Large intestine (tissue), 3 donors: ENCODE data around the gene ZNF132. TPM values are rescaled to one million over a fixed set of nuclear protein-coding genes. Genes with fewer than 3 reads are reported as not detected.

Experiments
- DNase-seq, 2 donors: peaks; one replicate each; pipeline versions ENCODE4 v3.0.0 to v3.0.0-alpha.2; 2013
- H3K27ac ChIP-seq: one replicate; pipeline ENCODE4 v1.5.1; 2013; ENCODE audit warnings: low read length
- H3K27me3 ChIP-seq: 2 replicates; pipeline ENCODE4 v1.6.1; 2013; ENCODE audit warnings: low read length; ENCODE audit not compliant: control insufficient read depth, insufficient read depth
- H3K36me3 ChIP-seq: 2 replicates; pipeline ENCODE4 v1.6.1; 2013; ENCODE audit warnings: low read length; ENCODE audit not compliant: control insufficient read depth, insufficient read depth
- H3K4me1 ChIP-seq: one replicate; pipeline ENCODE4 v1.6.1; 2013; ENCODE audit warnings: low read length; ENCODE audit not compliant: control insufficient read depth, insufficient read depth
- H3K4me3 ChIP-seq: one replicate; pipeline ENCODE4 v1.5.1; 2013; ENCODE audit warnings: low read length
- H3K9me3 ChIP-seq: one replicate; pipeline ENCODE4 v1.6.1; 2013; ENCODE audit warnings: mild to moderate bottlenecking, low read depth, low read length, moderate library complexity; ENCODE audit not compliant: control insufficient read depth
- WGBS: methylation state at CpG from one replicate; pipeline ENCODE4 v1.1.5; 2013; ENCODE audit warnings: low lambda C conversion rate; ENCODE audit not compliant: insufficient coverage; 5-methylcytosine and 5-hydroxymethylcytosine counted together
- polyA plus RNA-seq: library from polyadenylated mRNA; unstranded; fragments of 120-200 nt; gene quantifications from one replicate; pipeline ENCODE4 v1.2.1, GENCODE V29; 2013

The ZNF132 gene
- polyA plus RNA-seq, 1 donor: 8.0 TPM

DNA sequence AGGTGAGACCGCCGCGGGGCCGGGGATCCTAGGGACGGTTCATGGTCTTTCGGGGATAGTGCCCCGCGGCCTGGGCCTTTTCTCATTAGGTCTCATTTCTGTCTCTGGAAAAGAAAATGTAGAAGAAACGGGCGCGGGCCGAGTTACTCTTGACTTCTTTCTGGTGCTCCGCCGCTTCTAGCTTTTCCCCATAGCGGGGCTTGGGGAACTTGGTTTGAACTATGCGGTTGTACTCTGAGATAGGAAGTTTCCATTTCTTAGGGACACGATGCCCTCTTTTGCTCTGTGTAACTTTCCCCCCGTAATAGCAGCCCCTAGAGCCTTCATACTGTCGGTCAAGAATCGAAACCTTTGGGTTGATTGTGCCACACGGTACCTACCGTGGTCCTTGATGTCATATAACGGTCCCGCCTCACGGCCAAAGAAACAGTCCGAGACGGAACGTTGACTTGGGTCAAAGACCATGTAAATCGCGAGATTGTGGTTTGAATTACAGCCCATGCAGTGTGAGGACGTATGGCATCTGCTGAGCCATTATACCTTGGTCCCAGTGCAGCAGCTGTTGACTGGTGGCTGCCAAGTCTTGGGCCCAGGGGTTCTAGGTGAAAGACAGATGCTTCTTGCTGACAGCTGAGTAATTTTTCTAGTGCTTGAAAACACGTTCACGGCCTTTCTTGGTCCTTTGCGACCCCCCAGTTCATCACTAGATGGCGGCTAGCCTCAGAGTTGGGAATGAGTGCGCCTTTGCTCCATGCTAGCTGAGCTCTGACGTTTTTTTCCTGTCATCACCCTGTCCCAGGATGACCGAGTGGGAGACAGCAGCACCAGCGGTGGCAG is 52.4 kb downstream of the ZNF132 start:
- Histone ChIP-seq H3K27me3 (no peaks in the 10 kb centered on the region), H3K4me3 (peak overlapping the region; percentile 64), H3K4me1 (peaks cover 21% of the 10 kb centered on the region), H3K36me3 (peaks cover 28% of the 10 kb centered on the region), H3K27ac (peak overlapping the region; percentile 94), H3K9me3 (no peaks in the 10 kb centered on the region)
- 4% methylated on average over 4 of the region's 39 CpGs for WGBS
- no peak for DNase-seq

DNA sequence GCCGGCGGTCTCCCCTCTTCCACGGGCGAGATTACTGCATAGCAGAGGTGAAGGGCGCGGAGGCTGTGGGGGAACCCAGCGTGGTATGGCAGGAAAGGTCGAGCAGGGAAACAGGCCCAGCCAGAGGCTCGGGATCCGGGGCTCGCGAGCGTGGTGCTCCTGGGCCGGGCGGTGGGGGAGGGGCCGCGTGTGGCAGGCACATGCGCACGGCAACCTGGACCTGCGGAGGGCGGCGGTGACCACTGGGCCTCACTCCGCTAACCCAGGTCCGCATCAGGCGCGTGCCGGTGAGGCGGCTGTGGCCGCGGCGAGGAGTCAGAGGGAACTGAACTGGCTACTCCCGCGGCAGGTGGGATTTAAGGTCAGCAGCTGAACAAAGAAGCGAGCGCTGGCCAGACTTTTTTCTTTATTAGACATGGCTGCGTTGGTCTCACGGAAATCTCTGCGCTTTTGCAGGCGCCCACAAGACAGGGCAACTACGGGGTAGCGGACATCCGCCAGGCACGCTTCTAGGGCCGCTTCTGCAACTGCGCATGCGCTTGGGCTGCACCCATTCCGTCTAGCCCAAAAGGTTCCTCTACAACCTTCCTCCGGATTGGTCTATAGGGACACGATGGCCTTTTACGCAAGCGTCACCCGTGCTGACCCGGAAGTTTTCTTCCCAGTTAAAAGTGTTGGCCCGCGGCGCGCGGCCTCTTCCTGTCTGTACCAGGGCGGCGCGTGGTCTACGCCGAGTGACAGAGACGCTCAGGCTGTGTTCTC is 53.2 kb downstream of the ZNF132 start, which contains the start of gene RPS5:
Gene RPS5, plus strand, starts transcription at position 694 of the 762 bp plus-strand sequence. CDS start 869 bp downstream, outside the sequence.
- H3K4me1 ChIP-seq: peaks cover 26% of the 10 kb centered on the region

DNA sequence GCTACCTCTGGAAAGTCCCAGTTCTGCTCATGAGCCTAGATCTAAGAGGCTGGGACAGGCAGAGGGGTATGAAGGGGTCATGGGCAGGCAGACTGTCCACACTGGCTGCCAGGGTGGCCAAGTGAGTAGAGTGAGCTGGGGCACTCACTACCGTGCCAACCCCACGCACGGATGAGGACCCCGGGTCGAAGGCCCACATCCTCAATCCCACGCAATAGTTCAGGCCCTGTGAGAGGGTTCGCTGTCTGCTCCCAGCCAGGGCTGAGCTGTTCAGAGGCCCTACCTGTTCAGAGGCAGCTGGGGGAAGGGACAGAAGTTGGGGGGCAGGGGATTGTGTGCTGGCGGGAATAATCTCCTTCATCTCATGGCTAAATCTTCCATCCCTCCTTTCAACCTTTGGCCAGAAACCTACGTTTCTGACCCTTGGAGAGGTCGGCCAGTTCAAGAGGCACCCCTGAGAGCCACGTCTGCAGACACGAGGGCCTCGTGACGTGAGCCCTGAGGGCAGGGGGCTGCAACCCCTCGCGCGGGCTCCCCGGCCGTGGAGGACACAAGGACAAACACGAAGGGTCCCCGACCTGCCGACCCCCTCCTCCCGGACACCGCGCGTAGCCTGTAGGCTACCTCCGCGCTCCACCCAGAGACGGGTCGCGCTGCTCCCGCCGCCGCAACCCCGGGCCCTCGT is 53.9 kb downstream of the ZNF132 start:
- H3K27me3 ChIP-seq: no peaks in the 10 kb centered on the region
- peak overlapping the region; percentile 64 for H3K4me3 ChIP-seq
- H3K4me1 ChIP-seq: peaks cover 26% of the 10 kb centered on the region
- DNase-seq: peak in 1 of 2 donors; percentile 64
- WGBS: no CpG with 5 or more reads among the region's 36 CpGs
- peaks cover 13% of the 10 kb centered on the region for H3K36me3 ChIP-seq
- H3K27ac ChIP-seq: peak overlapping the region; percentile 94
- H3K9me3 ChIP-seq: no peaks in the 10 kb centered on the region

More for the DNA sequence above, 53.2 kb downstream of the ZNF132 start, which contains the start of gene RPS5:
- Histone ChIP-seq H3K27me3 (no peaks in the 10 kb centered on the region), H3K36me3 (peaks cover 21% of the 10 kb centered on the region), H3K9me3 (no peaks in the 10 kb centered on the region), H3K4me3 (peak within 1 kb of the TSS; percentile 64), H3K27ac (peak within 1 kb of the TSS; percentile 94)
- DNase-seq: peak; percentile 98 to 99
- no CpG with 5 or more reads among the region's 64 CpGs for WGBS

DNA sequence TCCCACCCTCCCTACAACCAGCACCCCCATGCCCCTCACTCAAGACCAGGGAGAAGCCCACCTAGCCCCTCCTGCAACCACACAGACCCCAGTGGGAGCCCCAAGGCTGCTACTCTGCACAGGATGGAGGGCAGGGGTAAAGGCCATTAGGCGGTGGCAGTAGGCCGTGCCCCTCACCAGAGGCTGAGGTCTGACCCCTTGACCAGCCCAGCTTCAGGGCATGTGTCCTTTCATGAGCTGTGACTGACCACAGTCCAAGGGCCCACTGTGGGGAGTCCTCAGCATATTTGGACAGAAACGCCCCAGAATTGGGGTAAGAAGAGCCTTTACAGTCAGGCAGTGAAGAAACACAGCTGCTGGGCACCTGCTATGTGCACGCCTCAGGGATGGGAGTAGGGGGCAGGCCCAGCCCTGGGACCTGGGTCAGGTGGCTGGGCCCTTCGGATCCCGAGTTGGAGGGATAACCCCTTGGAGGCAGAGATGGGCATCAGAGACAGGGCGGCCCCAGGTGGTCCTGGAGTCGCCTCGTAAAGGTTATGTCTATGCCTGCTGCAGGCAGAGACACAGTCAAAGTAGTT is 54.6 kb downstream of the ZNF132 start:
- no peak for DNase-seq
- H3K9me3 ChIP-seq: no peaks in the 10 kb centered on the region
- H3K4me3 ChIP-seq: peak overlapping the region; percentile 64
- peaks cover 26% of the 10 kb centered on the region for H3K4me1 ChIP-seq
- no CpG with 5 or more reads among the region's 9 CpGs for WGBS
- peaks cover 7% of the 10 kb centered on the region for H3K36me3 ChIP-seq
- H3K27ac ChIP-seq: peak overlapping the region; percentile 94
- no peaks in the 10 kb centered on the region for H3K27me3 ChIP-seq

DNA sequence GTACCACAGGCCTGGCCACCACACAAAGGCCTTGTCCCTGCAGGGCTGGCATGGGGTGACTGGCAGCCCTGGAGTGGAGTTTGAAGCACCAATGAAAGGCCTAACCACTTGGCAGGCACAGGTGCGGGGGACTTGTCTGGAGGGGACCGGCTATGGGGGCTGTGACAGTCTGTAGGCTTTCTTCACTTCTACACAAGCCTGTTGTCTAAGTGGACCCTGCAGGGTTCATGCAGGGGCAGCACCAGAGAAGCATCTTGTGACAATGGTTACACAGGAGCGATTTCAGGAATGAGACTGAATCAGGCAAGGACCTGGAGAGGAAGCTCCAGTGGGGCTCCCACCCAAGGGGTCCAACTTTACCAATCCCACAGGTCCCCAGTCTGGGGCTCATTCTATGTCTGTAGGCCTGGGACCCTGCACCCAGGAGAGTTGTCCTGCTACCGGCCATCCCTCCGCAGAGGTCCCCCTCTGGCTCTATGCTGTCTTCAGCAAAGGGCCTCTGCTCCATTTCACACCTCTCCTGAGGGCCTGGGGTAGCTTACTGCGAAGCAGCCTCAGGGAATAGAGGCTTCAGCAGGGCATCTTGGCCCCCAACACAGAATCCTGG is 56.9 kb downstream of the ZNF132 start:
- WGBS: no CpG with 5 or more reads among the region's 6 CpGs
- no peaks in the 10 kb centered on the region for H3K36me3 ChIP-seq
- no peak for DNase-seq

More for the DNA sequence above, 56.9 kb downstream of the ZNF132 start:
- no peaks in the 10 kb centered on the region for H3K27me3 ChIP-seq
- H3K27ac ChIP-seq: no peak overlapping the region
- peaks cover 34% of the 10 kb centered on the region for H3K4me1 ChIP-seq
- H3K9me3 ChIP-seq: no peaks in the 10 kb centered on the region
- no peak overlapping the region for H3K4me3 ChIP-seq

Other genes with a start within 250 kb of the ZNF132 start
- 33.8 TPM for gene ZNF544, start 211.2 kb downstream of the ZNF132 start, polyA plus RNA-seq
- gene ZNF8, start 161.2 kb downstream of the ZNF132 start, polyA plus RNA-seq: 5.1 TPM
- 59.3 TPM for gene ERVK3-1, start 134.8 kb downstream of the ZNF132 start, polyA plus RNA-seq
- 3.2 TPM for gene ZSCAN22, start 113.2 kb downstream of the ZNF132 start, polyA plus RNA-seq
- 1.8 TPM for gene A1BG, start 86.7 kb downstream of the ZNF132 start, polyA plus RNA-seq
- gene ZNF497, start 77.4 kb downstream of the ZNF132 start, polyA plus RNA-seq: 2.1 TPM
- 4.3 TPM for gene ZNF837, start 59.1 kb downstream of the ZNF132 start, polyA plus RNA-seq
- 1,486 TPM for gene RPS5, start 52.9 kb downstream of the ZNF132 start, polyA plus RNA-seq
- gene RNF225, start 44.5 kb downstream of the ZNF132 start, polyA plus RNA-seq: not detected
- gene ZNF584, start 31.5 kb downstream of the ZNF132 start, polyA plus RNA-seq: 7.1 TPM
- 5.2 TPM for gene ZNF324B, start 11.5 kb upstream of the ZNF132 start, polyA plus RNA-seq
- 6.0 TPM for gene ZNF324, start 26.9 kb upstream of the ZNF132 start, polyA plus RNA-seq
- 10.3 TPM for gene ZNF446, start 36.2 kb upstream of the ZNF132 start, polyA plus RNA-seq
- 8.5 TPM for gene SLC27A5, start 71.8 kb upstream of the ZNF132 start, polyA plus RNA-seq
- 11.1 TPM for gene ZBTB45, start 79.7 kb upstream of the ZNF132 start, polyA plus RNA-seq
- gene TRIM28, start 103.9 kb upstream of the ZNF132 start, polyA plus RNA-seq: 345 TPM
- gene CHMP2A, start 115.0 kb upstream of the ZNF132 start, polyA plus RNA-seq: 120 TPM
- 56.0 TPM for gene UBE2M, start 118.5 kb upstream of the ZNF132 start, polyA plus RNA-seq
- gene MZF1, start 133.2 kb upstream of the ZNF132 start, polyA plus RNA-seq: 39.0 TPM